ENCODE results near the gene MKNK1.

MKNK1 gene

GRCh38 chr1:46520063-46520911 is 83.8 kb downstream of the MKNK1 start:
- DNase-seq, result no peak

- DNase-seq, result no peak
Measured at GRCh38 chr1:46519209-46519608, 84.9 kb downstream of the MKNK1 start.

- no peak for DNase-seq
Measured at GRCh38 chr1:46517932-46518498, 86.1 kb downstream of the MKNK1 start.

GRCh38 chr1:46517010-46517600 is 87.0 kb downstream of the MKNK1 start:
- no peak for DNase-seq

DNA sequence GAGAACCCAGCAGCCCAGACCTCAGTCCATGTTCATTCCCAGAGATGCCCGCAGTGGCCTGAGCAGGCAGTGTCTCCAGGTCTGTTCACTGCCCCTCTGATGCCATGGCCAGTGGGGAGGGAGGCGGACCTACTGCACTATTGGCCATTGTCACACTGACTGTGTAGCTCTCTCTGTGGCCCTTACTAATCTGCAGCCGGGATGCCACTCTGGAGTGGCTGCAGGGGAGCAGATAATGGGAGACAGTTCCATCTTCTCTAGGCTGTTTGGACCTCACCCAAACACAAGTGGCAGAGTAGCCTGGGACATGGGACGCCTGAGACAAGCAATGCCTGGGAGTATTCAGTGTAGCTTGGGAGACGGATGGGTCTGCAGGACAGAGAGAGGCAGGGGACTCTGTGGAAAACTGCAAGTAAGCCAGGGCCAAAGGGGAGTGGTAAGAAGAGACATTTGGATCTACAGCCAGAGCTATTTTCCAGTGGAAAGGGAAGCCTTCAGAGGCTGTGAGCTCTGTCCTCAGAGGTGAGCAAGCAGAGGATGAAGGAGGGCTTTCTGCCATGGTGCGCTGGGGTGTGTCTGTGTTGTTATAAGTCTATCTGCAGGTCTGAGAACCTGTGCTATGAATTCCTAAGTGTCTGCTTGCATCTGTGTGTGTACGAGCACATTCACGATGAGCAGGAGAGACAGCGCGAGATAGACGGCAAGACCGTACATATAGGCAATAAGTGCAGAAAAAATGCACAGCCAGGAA is 87.7 kb downstream of the MKNK1 start:
- DNase-seq, result no peak

GRCh38 chr1:46515576-46515975 is 88.5 kb downstream of the MKNK1 start:
- DNase-seq, result no peak

DNA sequence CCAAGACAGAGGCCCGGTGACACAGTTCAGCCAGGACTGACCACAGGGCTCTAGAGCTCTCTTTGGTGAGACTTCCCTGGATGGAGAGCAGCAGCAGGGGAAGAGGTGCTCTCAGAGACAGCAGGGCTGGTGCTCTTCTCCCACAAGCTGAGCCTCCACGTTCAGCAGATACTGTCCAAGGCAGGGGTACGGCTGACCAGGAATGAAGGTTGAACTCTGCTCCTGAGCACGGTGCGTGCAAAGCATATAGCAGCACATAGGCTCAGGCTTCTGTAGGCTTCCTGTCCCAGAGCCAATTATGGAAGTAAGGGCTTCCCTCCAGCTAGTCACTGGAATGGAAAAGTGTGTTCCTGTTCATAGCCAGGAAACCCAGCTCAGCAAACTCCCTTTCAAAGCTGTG is 90.5 kb downstream of the MKNK1 start:
- DNase-seq, result no peak

- no peak for DNase-seq
Measured at GRCh38 chr1:46512792-46513190, 91.3 kb downstream of the MKNK1 start.

DNA sequence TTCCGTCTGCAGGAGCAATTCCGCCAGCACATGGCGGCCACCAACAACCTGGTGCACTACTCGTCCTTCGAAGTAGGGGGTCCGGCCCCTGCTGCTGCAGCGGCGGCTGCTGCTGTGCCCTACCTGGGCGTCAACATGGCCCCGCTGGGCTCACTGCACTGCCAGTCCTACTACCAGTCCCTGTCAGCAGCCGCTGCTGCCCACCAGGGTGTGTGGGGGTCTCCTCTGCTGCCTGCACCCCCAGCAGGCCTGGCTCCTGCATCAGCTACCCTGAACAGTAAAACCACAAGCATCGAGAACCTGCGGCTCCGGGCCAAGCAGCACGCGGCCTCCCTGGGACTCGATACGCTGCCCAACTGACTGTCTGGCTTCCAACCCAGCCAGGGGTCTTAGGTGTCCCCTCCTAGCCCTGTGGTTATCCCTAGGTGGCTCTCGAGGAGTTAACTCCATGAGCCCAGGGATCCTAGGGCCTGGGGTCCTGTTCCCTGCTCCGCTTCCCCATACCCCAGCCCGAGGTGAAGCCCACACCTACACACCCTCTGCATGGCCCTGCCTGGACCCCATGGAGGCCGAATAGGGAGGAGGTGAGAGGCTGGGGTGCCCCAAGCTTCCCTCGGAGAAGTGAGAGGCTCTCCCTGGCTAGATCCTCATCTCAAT is 91.8 kb downstream of the MKNK1 start:
- no peak for DNase-seq

GRCh38 chr1:46510998-46511365 is 93.1 kb downstream of the MKNK1 start:
- DNase-seq, result no peak

DNA sequence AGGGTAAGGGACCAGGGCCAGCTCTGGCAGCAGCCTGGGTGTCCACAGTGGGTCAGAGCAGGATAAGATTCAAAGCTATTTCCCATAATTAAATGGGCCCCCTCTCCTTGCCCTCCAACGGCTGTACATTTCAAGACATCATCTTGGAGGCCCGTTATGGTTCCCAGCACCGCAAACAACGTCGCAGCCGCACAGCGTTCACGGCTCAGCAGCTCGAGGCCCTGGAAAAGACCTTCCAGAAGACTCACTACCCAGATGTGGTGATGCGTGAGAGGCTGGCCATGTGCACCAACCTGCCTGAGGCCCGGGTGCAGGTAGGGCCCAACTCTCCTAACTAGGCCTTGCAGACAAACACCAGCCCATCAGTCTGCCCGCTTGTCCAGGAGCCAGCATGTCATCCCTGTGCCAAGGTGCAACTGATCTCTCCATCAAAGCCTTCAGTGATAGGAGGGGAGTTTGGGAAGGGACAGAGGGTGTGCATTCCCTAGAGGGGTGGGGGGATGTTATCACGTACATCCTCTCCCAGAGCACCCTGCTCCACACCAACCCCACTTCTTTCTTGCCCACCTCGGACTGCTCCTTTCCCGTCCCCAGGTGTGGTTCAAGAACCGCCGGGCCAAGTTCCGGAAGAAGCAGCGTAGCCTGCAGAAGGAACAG is 93.6 kb downstream of the MKNK1 start:
- DNase-seq, result no peak

DNA sequence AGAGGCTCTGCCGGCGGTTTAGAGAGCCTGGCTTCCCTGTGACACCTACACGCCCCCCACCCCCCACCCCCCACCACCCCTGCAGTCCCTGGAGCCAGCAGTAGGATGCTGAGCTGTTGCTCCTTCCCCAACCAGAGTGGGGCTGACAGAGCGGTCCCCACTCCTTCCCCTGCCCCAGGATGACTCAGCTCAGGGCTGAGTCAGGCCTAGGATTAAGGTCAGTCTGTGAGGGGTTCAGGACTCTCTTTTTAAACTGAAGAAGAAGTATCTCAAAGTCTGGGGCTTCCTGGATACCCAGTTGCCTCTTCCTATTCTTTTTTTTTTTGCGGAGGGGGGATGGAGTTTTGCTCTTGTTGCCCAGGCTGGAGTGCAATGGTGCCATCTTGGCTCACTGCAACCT is 95.3 kb downstream of the MKNK1 start:
- no peak for DNase-seq
